Gastrocnemius medialis (tissue), 4 donors: ENCODE data around the gene MTG1.

ENCODE experiments used
- CTCF ChIP-seq, 5 experiments: fragments of 450-650 bp in 3 of 5; fragments of 200-600 bp in 2 of 5; sonication (generic) in 2 of 5; IDR thresholded peaks in 4 of 5; conservative IDR thresholded peaks in 1 of 5; 1 replicate in 4 of 5; 2 replicates in 1 of 5; pipeline ENCODE4 v1.5.1; 2016 to 2019; ENCODE audit warnings: antibody characterized with exemption in 5 of 5, mild to moderate bottlenecking in 3 of 5, moderate library complexity in 3 of 5
- POLR2A ChIP-seq, 2 donors: fragments of 450-650 bp; IDR thresholded peaks; one replicate each; pipeline ENCODE4 v1.6.1; 2017; ENCODE audit warnings: antibody characterized with exemption in 2 of 2, mild to moderate bottlenecking in 2 of 2, moderate library complexity in 2 of 2

- TF ChIP-seq CTCF (IDR thresholded peaks at IDR 0.05 in 4 of 5, conservative IDR thresholded peaks at IDR 0.05 in 1 of 5) = no peak
- no peak for TF ChIP-seq POLR2A (IDR thresholded peaks at IDR 0.05)
Measured at GRCh38 chr10:133388236-133388972, 5.6 kb upstream of the MTG1 start.
